ENCODE results near the gene TSPAN13. TPM values are rescaled to one million over a fixed set of nuclear protein-coding genes. Genes with fewer than 3 reads are reported as not detected.
"Not testable (repeated sequence)": the region's sequence is repeated elsewhere in the genome, so short reads cannot be mapped to it uniquely, and the experiment has no call there.

Gene TSPAN13
- polyA plus RNA-seq, 2 of the 4 experiments (the other 2 are of a cell fraction), result 9.6 to 40.7 TPM

GRCh38 chr7:16765436-16765859 is 11.9 kb downstream of the TSPAN13 start:
- ChIA-PET CTCF (interaction anchor here (1.1 kb wide), 1 partner anchor 70 kb away, joined by 4 read pairs; no protein-coding TSS in a partner anchor), POLR2A (no interaction called here)
- no peak overlapping the region for H3K27ac ChIP-seq
- ATAC-seq, result no peak
- no peak for FAIRE-seq
- TF ChIP-seq, protein P1, sequence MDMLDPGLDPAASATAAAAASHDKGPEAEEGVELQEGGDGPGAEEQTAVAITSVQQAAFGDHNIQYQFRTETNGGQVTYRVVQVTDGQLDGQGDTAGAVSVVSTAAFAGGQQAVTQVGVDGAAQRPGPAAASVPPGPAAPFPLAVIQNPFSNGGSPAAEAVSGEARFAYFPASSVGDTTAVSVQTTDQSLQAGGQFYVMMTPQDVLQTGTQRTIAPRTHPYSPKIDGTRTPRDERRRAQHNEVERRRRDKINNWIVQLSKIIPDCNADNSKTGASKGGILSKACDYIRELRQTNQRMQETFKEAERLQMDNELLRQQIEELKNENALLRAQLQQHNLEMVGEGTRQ (IDR thresholded peaks at IDR 0.05), result no peak
- TF ChIP-seq CBX8 (IDR thresholded peaks at IDR 0.05) (no peak), NFE2L2 (conservative IDR thresholded peaks at IDR 0.05; ENCODE audit: low read length) (no peak)
- no peaks in the 10 kb centered on the region for H3K4me1 ChIP-seq
- no peak for DNase-seq (ENCODE audit: low read depth in 1 of 2, low spot score in 1 of 2)
- H3K4me2 ChIP-seq, result no peak overlapping the region
- H3K9me3 ChIP-seq, result no peaks in the 10 kb centered on the region
- H3K4me3 ChIP-seq, result no peak overlapping the region
- 88% methylated on average over 2 of the region's 2 CpGs for WGBS (ENCODE audit: missing lambda C conversion rate)

GRCh38 chr7:16769994-16770393 is 16.4 kb downstream of the TSPAN13 start:
- DNase-seq (ENCODE audit: low read depth in 1 of 2, low spot score in 1 of 2); H3K9me3 ChIP-seq; H3K4me2 ChIP-seq; POLR2A ChIA-PET; H3K4me3 ChIP-seq; H3K27ac ChIP-seq; ATAC-seq; H3K4me1 ChIP-seq; FAIRE-seq: not testable (repeated sequence)
- 90% methylated on average over 3 of the region's 3 CpGs for WGBS (ENCODE audit: missing lambda C conversion rate)
- CTCF ChIA-PET, result interaction anchor here (1.2 to 1.5 kb wide), 2 partner anchors 29 to 75 kb away, joined by 3 to 6 read pairs; no protein-coding TSS in a partner anchor

DNA sequence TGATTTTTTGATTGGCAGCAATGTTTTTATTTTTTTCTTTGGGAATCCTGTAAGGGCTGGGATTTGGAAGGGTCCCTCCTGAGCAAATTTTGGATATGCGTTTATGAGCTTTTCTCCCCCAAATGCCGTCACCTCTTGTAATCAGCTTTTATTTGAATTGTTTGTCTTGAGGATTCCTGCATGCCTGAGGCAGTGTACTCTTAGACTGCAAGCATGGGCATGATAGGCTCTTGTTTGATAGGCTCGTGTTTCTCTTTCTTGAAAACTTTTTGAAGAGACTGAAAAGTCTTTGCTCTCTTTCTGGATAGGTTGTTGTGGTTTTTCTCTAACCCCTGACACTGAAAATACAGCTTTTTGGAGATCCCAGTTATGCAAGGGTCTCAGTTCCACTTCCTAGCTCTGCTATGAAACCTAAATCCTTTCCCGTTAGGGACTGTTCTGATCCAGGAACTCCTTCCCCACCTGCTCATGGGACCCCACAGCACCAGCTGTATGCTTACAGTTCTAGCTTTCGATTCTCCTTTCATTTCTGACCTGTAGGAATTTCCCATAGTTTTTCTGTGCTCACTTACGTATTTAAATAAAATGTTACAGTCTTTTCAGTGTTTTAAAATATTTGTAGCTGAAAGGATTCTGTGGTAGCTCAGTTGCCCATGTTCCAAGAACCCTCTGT is 17.2 kb downstream of the TSPAN13 start:
- no peaks in the 10 kb centered on the region for H3K4me1 ChIP-seq
- no peak overlapping the region for H3K4me2 ChIP-seq
- H3K4me3 ChIP-seq, result no peak overlapping the region
- 76% methylated on average over 6 of the region's 6 CpGs for WGBS (ENCODE audit: missing lambda C conversion rate)
- ATAC-seq (no peak), DNase-seq (ENCODE audit: low read depth in 1 of 2, low spot score in 1 of 2) (no peak), FAIRE-seq (no peak)
- POLR2A ChIA-PET, result no interaction called here
- CTCF ChIA-PET, result interaction anchor here (0.6 to 1.5 kb wide), 4 partner anchors 11 to 745 kb away, joined by 3 to 6 read pairs (median 4); no protein-coding TSS in a partner anchor
- TF ChIP-seq CHD4 (IDR thresholded peaks at IDR 0.05; ENCODE audit: borderline replicate concordance) (no peak), FOXS1 (CRISPR knock-in tag; IDR thresholded peaks at IDR 0.05) (no peak), NR3C1 (IDR thresholded peaks at IDR 0.05) (no peak), TP53 (CRISPR knock-in tag; IDR thresholded peaks at IDR 0.05) (no peak), RCOR1 (IDR thresholded peaks at IDR 0.05; ENCODE audit: low read depth, low read length) (no peak), SREBF2 (IDR thresholded peaks at IDR 0.05) (no peak), HDAC2 (IDR thresholded peaks at IDR 0.05) (no peak), NPAS2 (CRISPR knock-in tag; IDR thresholded peaks at IDR 0.05; ENCODE audit: borderline replicate concordance) (no peak), SMC3 (IDR thresholded peaks at IDR 0.05) (no peak), EHMT2 (IDR thresholded peaks at IDR 0.05; ENCODE audit: low read depth) (no peak), RAD21 (conservative IDR thresholded peaks at IDR 0.05 in 1 of 2, IDR thresholded peaks at IDR 0.05 in 1 of 2) (no peak), JUNB (IDR thresholded peaks at IDR 0.05) (no peak), NFE2L2 (conservative IDR thresholded peaks at IDR 0.05; ENCODE audit: low read length) (no peak)
- no peaks in the 10 kb centered on the region for H3K9me3 ChIP-seq
- H3K27ac ChIP-seq, result no peak overlapping the region

DNA sequence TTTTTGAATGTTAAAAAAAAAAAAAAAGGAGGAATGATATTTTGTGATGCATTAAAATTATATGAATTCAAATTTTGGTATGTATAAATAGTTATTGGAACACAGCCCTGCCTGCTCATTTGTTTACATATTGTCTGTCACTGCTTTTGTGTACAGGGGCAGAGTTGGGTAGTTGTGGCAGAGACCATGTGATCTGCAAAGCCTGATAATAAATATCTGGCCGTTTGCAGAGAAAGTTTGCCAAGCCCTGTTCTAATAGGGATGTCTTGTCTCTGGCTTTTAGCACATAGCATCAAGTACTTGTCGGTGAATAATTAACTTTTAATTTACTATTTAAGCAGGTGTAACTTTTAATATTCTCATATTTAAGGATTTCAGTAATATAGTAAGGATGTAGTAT is 19.8 kb downstream of the TSPAN13 start:
- no peak for TF ChIP-seq RCOR1 (IDR thresholded peaks at IDR 0.05; ENCODE audit: low read depth, low read length)
- no peak for TF ChIP-seq ELK1 (IDR thresholded peaks at IDR 0.05; ENCODE audit: low read depth, low read length)
- no peak for TF ChIP-seq EHMT2 (IDR thresholded peaks at IDR 0.05; ENCODE audit: low read depth)
- no peak for TF ChIP-seq TFCP2L1 (CRISPR knock-in tag; IDR thresholded peaks at IDR 0.05)
- TF ChIP-seq KDM1A (IDR thresholded peaks at IDR 0.05; ENCODE audit: low read depth), result no peak
- no peak for TF ChIP-seq FOSL2 (IDR thresholded peaks at IDR 0.05)
- TF ChIP-seq FOSL2 (CRISPR knock-in tag; IDR thresholded peaks at IDR 0.05), result no peak
- no peak for TF ChIP-seq HOXB5 (CRISPR knock-in tag; IDR thresholded peaks at IDR 0.05)
- TF ChIP-seq HOXB13 (CRISPR knock-in tag; IDR thresholded peaks at IDR 0.05; ENCODE audit: low read depth), result no peak
- TF ChIP-seq, protein P2, sequence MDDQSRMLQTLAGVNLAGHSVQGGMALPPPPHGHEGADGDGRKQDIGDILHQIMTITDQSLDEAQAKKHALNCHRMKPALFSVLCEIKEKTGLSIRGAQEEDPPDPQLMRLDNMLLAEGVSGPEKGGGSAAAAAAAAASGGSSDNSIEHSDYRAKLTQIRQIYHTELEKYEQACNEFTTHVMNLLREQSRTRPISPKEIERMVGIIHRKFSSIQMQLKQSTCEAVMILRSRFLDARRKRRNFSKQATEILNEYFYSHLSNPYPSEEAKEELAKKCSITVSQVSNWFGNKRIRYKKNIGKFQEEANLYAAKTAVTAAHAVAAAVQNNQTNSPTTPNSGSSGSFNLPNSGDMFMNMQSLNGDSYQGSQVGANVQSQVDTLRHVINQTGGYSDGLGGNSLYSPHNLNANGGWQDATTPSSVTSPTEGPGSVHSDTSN (IDR thresholded peaks at IDR 0.05), result no peak
- no peak for TF ChIP-seq POLR2A (IDR thresholded peaks at IDR 0.05; ENCODE audit: low read length)
- no peak for TF ChIP-seq JUNB (IDR thresholded peaks at IDR 0.05)
- no peak for TF ChIP-seq NPAS2 (CRISPR knock-in tag; IDR thresholded peaks at IDR 0.05; ENCODE audit: borderline replicate concordance)
- TF ChIP-seq RAD21 (conservative IDR thresholded peaks at IDR 0.05 in 1 of 2, IDR thresholded peaks at IDR 0.05 in 1 of 2), result no peak
- no peak for TF ChIP-seq EP300 (IDR thresholded peaks at IDR 0.05)
- no peak for TF ChIP-seq HDAC2 (IDR thresholded peaks at IDR 0.05)
- CTCF ChIA-PET, result no interaction called here
- FAIRE-seq (no peak), DNase-seq (ENCODE audit: low read depth in 1 of 2, low spot score in 1 of 2) (no peak), ATAC-seq (no peak)
- POLR2A ChIA-PET, result no interaction called here
- Histone ChIP-seq H3K4me1 (no peaks in the 10 kb centered on the region), H3K9me3 (no peaks in the 10 kb centered on the region), H3K4me3 (no peak overlapping the region), H3K27ac (no peak overlapping the region), H3K4me2 (no peak overlapping the region)
- 55% methylated on average over 2 of the region's 2 CpGs for WGBS (ENCODE audit: missing lambda C conversion rate)

All from A549 (cell line).